ENCODE results near the gene GRK2.
A peak's percentile ranks its signal among the peaks of the same experiment; 100 is the strongest.
"Not testable (repeated sequence)": the region's sequence is repeated elsewhere in the genome, so short reads cannot be mapped to it uniquely, and the experiment has no call there.

GRK2 gene

DNA sequence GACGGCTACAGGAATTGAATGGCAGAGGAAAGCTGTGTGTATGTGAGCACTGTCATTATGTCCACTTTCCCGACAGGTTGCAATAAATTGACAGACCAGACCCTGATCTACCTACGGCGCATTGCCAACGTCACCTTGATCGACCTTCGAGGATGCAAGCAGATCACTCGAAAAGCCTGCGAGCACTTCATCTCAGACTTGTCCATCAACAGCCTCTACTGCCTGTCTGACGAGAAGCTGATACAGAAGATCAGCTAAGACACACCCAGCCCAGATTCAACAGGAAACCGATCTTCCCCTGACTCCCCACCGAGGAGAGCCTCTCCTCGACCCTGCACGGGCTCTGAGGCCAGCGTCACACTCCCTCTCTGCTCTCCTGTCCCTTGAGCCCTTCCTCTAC lies 11.5 kb upstream of the GRK2 start:
- DNase-seq (ENCODE audit: low read depth): no peak

DNA sequence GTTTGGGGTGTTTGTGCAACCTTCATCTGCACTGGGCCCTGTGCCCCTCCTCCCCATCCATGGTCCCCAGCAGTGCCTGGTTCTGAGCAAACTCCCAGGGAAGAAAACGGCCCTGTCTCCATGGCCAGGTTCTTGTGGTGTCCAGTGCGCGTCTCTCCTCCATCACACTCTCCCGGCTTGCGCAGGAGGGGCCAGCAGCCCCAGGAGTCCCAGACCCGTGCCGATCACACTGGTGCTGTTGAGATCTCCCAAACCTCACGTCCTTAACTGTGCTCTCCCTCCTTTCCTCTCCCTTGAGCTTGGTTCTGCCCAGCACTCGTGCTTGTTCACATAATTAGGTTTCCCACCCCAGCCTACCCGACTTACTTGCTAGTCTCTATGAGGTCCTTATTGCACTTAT lies 10.9 kb upstream of the GRK2 start:
- DNase-seq (ENCODE audit: low read depth): no peak

GRCh38 chr11:67255864-67256263 lies 10.4 kb upstream of the GRK2 start:
- no peak for DNase-seq (ENCODE audit: low read depth)

DNA sequence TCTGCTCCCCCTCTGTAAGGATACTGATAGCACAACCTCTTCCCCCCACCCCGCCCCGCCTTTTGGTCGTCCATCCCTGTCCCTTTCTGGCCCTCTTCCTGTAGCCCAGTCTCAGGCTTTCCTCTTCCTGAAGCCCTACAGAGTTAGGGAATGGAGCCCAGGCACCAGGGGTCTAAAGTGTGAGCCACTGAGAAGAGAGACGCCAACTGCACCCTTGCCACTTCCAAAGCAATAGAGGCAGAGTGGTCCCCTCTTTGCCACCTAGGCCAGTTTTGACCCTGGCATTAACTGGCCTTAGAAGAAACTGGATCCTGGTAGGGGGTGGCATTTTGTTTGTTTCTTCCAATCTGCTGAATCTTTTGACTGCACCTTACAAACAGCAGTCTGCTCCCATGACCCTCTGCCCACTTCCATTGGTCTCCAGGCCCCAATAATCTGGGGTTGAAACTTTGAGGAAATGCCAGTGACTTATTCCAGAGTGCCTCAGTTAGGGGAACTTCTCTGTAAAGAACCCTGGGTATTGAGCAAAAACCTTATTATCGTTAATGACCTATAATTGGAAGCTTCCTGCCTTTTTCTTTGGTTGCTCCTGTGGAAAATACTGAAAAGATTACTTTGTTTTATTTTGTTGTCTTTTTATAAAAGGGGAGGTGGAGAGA lies 9.7 kb upstream of the GRK2 start:
- no peak for DNase-seq (ENCODE audit: low read depth)

DNA sequence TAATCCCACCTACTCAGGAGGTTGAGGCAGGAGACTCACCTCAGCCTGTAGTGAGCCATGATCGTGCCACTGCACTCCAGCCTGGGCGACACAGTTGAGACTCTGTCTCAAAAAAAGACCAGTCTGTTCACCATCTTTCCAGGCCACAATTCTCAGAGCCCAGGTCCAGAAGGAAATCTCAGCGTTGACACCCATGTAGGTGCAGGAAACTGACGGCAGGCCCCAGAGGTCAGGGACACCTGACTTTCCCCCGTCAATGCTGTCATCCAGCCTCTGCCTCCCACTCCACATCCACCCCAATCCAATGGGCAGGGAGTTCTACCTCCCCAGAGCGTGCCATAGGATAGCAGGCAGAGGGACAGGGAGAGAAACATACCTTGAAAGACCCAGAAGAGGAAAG lies 5.9 kb upstream of the GRK2 start:
- DNase-seq (ENCODE audit: low read depth): no peak

DNA sequence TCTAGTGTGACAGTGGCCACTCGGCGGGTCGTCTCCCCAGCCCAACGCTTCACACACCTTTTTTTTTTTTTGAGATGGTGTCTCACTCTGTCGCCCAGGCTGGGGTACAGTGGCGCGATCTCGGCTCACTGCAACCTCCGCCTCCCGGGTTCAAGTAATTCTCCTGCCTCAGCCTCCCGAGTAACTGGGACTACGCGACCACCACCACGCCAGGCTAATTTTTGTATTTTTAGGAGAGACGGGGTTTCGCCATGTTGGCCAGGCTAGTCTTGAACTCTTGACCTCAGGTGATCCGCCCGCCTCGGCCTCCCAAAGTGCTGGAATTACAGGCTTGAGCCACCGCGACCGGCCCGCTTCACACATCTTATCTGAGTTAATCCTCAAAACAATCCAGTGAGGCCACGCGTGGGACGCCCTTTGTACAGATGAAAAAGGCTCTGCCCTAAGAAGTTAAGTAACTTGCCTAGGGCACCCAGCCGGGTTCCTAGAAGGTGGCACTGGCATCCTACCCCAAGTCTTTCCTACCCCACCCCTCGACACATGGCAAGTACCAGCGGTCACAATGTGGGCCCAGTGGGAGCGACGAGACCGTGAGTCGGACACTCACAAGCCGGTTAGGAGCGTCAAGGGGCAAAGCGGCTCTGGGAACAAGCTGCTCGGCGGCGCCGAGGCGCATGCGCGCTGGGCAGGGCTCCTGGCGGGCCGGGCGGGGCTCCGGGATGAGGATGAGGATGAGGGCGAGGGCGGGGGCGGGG lies 5.2 kb upstream of the GRK2 start:
- not testable (repeated sequence) for DNase-seq (ENCODE audit: low read depth)

DNA sequence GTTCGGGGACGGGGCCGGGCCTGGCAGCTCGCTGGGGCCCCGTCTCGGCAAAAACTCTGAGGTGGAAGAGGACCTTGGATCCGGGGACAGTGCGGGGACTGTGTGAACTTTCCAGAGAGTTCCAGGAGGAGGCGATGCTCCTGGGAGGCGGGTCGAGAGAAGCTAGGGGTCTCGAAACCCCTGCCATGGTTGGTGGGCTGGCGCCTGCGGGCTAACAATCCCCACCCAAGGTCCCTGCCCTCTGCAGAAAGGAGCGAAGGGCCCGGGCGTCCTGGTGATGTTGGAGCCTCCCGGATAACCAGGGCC lies 4.7 kb upstream of the GRK2 start:
- DNase-seq (ENCODE audit: low read depth): no peak

- no peak for DNase-seq (ENCODE audit: low read depth)
These were observed 4.2 kb upstream of the GRK2 start for GRCh38 chr11:67261946-67262681.

DNA sequence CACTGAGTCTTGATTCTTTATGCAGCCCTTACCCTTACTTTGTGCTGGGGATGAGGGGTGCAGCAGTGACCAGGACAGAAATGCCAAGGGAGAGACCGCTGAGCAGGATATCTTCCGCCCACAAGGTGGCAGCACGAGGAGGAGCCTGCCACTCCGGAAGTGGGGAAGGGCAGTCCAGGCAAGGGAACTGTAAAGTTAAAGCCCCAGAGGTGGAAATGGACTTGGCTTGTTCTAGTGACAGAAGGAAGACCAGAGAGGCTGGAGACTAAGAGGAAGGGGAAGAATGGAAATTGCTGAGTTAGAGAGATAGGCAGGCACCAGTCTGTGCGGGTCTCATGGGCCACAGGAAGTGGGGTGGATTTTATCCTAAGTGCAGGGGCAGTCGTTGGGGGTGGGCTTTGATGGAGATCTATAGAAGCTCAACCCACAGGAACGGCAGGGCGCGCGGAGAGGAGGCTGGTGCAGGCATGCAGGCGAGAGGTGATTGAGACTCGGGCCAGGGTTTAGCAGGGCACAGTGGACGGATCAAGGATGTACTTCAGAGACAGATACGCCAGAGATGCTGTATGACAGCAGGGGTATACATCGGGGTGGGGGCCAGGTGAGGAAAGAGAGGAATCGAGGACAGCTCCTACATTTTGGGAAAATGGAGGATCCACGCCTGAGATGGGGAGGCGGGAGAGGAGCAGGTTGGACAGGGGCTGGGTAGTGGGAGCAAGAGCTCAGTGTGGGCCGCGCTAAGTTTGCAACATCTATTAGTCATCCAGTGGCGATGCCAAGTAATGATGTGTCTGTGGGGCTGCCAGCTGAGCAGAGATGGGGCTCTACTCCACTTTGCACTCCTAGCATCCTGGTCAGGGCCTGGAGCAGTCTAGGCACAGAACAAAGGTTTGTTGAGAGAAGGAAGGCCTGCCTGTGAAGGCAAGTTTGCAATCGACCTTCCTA lies 3.3 kb upstream of the GRK2 start:
- DNase-seq (ENCODE audit: low read depth): no peak

- DNase-seq (ENCODE audit: low read depth): no peak
These were observed 2.0 kb upstream of the GRK2 start for GRCh38 chr11:67264260-67264659.

DNA sequence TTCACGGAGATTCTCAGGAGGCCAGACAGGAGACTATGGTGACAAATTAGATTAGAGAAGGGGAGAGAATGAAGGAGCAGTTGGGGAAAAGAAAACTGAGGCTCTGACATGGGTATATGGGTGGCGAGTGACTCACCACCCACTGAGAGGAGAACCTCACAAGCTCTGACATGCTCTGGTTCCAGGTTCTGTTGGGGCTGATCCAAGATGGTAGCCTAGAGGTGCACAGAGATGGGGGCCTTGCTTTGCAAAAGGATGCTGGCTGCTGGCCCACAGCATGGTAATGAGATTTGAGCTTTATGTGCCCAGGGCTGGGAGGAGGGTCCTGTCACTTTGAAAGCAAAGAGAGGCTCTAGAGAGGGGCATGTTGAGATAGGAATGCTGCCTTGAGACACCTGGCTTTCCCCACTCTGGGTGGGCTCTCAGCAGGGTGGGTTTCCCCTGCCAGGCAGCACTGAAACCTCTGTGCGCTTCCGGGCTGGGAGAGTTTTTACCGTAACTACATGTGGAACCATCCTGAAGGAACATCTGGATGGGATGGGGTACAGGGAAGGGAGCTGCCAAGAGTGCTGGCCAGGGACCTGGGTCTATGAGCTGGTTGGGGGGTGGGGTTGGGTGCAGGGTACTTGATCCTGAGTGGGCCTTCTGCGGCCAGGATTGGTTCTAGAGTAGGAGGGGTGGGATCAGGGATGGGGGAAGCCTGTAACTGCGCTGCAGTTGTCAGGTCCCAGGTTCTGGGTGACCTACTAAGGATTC lies 1.2 kb upstream of the GRK2 start:
- DNase-seq (ENCODE audit: low read depth): no peak

DNA sequence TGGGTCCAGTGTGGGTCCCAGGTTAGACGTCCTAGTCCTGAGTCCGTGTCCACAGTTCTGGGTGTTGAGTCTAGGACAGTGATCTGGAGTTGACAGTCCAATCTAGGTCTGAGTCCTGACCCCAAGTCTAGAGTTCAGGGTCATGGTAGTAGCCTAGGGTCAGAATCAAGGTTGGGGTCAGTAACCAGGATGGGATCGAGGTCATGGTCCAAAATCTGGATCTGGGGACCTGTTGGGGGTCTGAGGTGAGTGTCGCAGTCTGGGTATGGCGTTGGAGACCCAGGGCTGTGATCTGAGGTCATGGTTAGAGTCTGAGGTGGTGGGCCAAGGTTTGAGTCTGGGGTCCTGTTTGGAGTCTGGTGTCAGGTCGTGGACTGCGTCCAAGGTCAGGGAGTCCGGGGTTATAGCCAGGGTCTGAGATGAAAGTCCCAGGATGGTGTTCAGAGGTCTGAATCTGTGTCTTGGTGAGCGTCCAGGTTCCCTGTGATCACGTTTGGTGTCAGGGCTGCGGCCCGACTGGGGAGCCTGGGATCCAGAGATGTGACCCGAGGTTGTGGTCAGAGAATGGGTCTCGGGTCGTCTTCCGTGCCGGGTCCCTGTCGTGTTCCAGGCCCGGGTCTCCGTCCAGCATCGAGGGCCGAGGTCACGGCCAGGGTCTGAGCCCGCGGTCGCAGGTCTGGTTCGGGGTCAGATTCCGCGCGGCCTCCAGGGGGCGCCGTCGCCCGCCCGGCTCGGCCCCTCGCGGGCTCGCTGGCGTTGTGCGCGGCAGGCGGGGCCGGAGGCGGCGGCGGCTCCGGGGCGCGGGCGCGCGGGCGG lies 432 bp upstream of the GRK2 start:
- DNase-seq (ENCODE audit: low read depth): peak; percentile 63

- no peak for DNase-seq (ENCODE audit: low read depth)
These were observed 1.2 kb downstream of the GRK2 start for GRCh38 chr11:67267188-67268080.

DNA sequence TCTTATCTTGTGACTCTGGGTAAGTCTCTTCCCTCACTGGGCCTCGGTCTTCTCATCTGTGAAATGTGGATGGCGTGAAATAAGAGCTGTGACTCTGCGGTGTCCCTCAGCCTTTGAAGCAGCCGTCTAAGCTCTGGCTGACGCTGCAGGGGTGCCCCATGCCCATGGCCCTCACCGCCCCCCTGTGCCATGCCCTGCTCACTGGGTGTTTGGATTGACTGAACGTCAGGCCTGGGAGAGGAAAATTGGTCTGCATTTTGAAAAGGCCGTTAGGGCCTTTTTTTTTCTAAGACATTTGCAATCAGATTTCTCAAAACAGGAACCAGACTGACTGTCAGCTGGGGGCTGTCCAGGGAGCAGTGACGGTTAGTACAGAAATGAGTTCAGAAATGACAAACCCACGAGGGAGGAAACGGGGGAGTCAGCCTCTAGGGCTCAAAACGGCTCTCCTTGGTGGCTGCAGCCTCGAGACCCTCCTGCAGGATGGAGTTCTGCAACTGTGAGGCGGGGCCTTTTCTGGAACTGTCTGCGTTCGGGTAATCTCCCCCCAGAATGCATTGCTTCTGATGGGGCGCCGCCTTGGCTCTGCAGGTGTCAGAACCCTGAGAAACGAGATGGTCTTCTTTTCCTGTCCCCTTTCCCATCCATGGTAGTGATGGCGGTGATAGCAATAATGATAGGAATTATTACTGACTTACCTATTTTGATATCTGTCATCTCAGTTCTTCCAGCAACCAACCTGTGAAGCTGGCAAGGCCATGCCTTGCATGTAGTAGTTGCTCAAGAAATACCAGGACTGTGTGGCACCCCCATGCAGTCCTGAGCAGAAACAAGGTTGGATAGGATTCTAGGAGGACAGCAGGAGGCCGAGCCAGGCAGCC lies 2.0 kb downstream of the GRK2 start:
- no peak for DNase-seq (ENCODE audit: low read depth)

DNA sequence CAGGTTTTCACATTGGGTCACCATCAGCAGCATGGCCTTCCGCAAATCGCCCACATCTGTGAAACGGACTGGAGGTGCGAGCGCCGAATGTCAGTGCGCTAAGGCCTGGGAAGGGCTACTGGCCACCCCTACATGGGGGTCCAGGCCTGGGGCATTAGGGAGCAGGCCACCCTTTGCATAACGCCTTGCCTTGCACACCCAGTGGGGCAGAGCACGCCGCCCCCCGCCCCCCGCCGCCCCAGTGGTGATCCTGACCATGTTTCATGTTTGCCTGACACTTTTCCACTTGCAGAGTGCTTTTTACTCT lies 2.6 kb downstream of the GRK2 start:
- DNase-seq (ENCODE audit: low read depth): no peak

DNA sequence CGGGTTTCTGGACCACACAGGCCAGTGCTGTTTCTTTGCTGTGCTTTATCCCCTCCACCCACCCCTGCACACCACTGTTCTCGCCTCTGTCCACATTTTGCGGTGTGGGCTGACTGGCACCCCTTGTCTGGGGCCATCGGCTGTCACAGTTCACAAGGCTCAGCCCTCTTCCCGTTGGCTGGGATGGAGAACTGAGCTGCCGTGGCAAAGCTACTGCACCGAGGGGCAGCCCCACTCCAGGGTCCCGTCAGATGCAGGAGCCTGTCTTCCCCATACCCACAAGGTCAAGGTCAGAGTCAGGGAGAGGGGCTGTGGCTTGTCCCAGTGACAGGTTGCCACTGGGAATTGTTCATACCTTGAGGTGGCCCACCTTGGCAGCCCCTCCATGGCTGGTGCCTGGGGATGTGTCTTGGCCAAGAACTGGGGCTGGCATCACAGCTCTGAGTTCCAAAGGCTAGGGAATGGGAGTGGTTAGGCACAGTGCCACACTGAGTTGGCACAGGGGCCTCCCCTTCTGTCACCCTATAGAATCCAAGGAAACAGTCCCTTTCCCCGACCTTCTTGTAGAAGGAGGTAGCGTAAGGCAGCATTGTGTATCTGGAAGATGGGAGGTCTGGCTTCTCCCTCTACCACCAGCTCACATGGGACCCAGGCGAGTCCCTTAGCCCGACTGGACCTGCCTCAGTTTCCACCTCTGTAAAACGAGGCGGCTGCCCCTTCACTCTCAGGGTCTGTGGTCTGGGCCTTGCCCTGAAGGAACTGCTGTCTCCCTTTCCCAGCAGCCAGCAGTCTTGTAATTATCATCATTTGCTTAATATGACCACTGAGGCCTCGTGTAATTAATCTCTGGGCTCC lies 3.4 kb downstream of the GRK2 start:
- DNase-seq (ENCODE audit: low read depth): no peak

- DNase-seq (ENCODE audit: low read depth): no peak
These were observed 4.3 kb downstream of the GRK2 start for GRCh38 chr11:67270256-67271204.

Measured in stimulated activated CD8-positive, alpha-beta memory T cell treated with anti-CD3 and anti-CD28 coated beads, Interleukin-12 subunit alpha, Interleukin-12 subunit beta, amount 100 ng/mL, for 4 hours (primary cell).